Stomach (tissue), 4 donors: ENCODE measurements around the gene RYR3.

ENCODE experiments used
- EP300 ChIP-seq: sonication (generic); formaldehyde crosslinking; IDR thresholded peaks from one replicate; pipeline ENCODE4 v1.6.1; 2017; ENCODE audit warnings: antibody characterized with exemption
- POLR2A ChIP-seq, 4 donors: fragments of 450-650 bp; IDR thresholded peaks; one replicate each; pipeline ENCODE4 v1.6.1; 2016; ENCODE audit warnings: antibody characterized with exemption in 4 of 4, control low read depth in 2 of 4, mild to moderate bottlenecking in 1 of 4, moderate library complexity in 1 of 4
- POLR2AphosphoS5 ChIP-seq, 3 donors: sonication (generic); formaldehyde crosslinking; IDR thresholded peaks; one replicate each; pipeline ENCODE4 v1.6.1; 2016; ENCODE audit warnings: antibody characterized with exemption in 3 of 3
- TF ChIP-seq, protein P1 (sequence below), 7 experiments: fragments of 450-650 bp in 4 of 7; fragments of 200-600 bp in 3 of 7; sonication (generic) in 3 of 7; IDR thresholded peaks; one replicate each; pipeline ENCODE4 v1.5.1; 2016 to 2019; ENCODE audit warnings: antibody characterized with exemption in 7 of 7, control low read depth in 2 of 7, mild to moderate bottlenecking in 1 of 7

- TF ChIP-seq EP300 (no peak), POLR2AphosphoS5 (IDR thresholded peaks at IDR 0.05) (no peak), POLR2A (IDR thresholded peaks at IDR 0.05) (no peak)
- TF ChIP-seq, protein P1, sequence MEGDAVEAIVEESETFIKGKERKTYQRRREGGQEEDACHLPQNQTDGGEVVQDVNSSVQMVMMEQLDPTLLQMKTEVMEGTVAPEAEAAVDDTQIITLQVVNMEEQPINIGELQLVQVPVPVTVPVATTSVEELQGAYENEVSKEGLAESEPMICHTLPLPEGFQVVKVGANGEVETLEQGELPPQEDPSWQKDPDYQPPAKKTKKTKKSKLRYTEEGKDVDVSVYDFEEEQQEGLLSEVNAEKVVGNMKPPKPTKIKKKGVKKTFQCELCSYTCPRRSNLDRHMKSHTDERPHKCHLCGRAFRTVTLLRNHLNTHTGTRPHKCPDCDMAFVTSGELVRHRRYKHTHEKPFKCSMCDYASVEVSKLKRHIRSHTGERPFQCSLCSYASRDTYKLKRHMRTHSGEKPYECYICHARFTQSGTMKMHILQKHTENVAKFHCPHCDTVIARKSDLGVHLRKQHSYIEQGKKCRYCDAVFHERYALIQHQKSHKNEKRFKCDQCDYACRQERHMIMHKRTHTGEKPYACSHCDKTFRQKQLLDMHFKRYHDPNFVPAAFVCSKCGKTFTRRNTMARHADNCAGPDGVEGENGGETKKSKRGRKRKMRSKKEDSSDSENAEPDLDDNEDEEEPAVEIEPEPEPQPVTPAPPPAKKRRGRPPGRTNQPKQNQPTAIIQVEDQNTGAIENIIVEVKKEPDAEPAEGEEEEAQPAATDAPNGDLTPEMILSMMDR (IDR thresholded peaks at IDR 0.05) = no peak
Measured at GRCh38 chr15:33516563-33516962, 205.8 kb downstream of the RYR3 start.
